K562 (cell line): ENCODE measurements around the gene MAP3K15. TPM values are rescaled to one million over a fixed set of nuclear protein-coding genes. Genes with fewer than 3 reads are reported as not detected.

Experiments
- ATAC-seq: fragments of 200-7000 bp; cut with Tn5 transposase; 3 replicates; pipeline ENCODE4 v1.9.1; 2020; ENCODE audit warnings: moderate library complexity
- BruUV-seq: library from RNA; stranded (reverse); fragments of 400-500 nt; replicated peaks from 2 replicates; lab custom pipeline; 2021; lab: Mats Ljungman, UMichigan
- CTCF ChIA-PET: fragments of 300-600 bp; formaldehyde crosslinking; extraction: SDS; loops from one replicate; lab custom pipeline; 2021; ENCODE audit warnings: low intra/inter-chr PET ratio; lab: Yijun Ruan, JAX
- POLR2A ChIA-PET: fragments of 300-600, 350-650 bp; sonication (Branson Sonifier 250); formaldehyde crosslinking; extraction: SDS; loops from one replicate; lab custom pipeline; 2021; ENCODE audit warnings: antibody characterized with exemption, inconsistent platforms; lab: Yijun Ruan, JAX
- DNase-seq, 4 experiments: peaks; one replicate each; pipeline versions ENCODE4 v3.0.0 to v3.0.0-alpha.2; 2011 to 2018; ENCODE audit warnings: low spot score in 3 of 4, mixed read lengths in 3 of 4; ENCODE audit errors: extremely low read depth in 1 of 4
- FAIRE-seq: peaks from 2 replicates; lab custom pipeline; 2011; peaks lifted over from hg19 to GRCh38; lab: Jason Lieb, UNC
- H2AFZ ChIP-seq: 2 replicates; pipeline ENCODE4 v1.6.0; 2011; ENCODE audit warnings: low read depth, low read length, control low read depth, inconsistent platforms
- H3K27ac ChIP-seq: fragments of 200-600 bp; 3 replicates; pipeline ENCODE4 v1.8.0; 2011; ENCODE audit warnings: low read depth, mild to moderate bottlenecking, control low read depth, inconsistent platforms, low read length, moderate library complexity, mixed read lengths; ENCODE audit errors: extremely low read depth
- H3K27me3 ChIP-seq, 2 experiments: fragments of 300-600 bp in 1 of 2; 2 replicates in 1 of 2; 3 replicates in 1 of 2; pipeline versions ENCODE4 v1.6.0 to v1.8.0; 2011; ENCODE audit warnings: inconsistent platforms in 2 of 2, low read length in 2 of 2, mild to moderate bottlenecking in 1 of 2, mixed read lengths in 1 of 2, moderate library complexity in 1 of 2; ENCODE audit not compliant: control insufficient read depth in 2 of 2, insufficient read depth in 2 of 2
- H3K36me3 ChIP-seq: fragments of 300-600 bp; 3 replicates; pipeline ENCODE4 v1.8.0; 2011; ENCODE audit warnings: mild to moderate bottlenecking, low read length, inconsistent platforms; ENCODE audit not compliant: control insufficient read depth, insufficient read depth
- H3K4me1 ChIP-seq, 2 experiments: fragments of 200-600 bp in 1 of 2; replicated peaks in 1 of 2; 2 replicates in 1 of 2; 3 replicates in 1 of 2; pipeline versions ENCODE4 v1.5.1 to v1.8.0; 2011; ENCODE audit warnings: inconsistent platforms in 2 of 2, low read length in 2 of 2, mild to moderate bottlenecking in 1 of 2, mixed read lengths in 1 of 2, moderate library complexity in 1 of 2; ENCODE audit not compliant: control insufficient read depth in 2 of 2, insufficient read depth in 2 of 2
- H3K4me2 ChIP-seq: 2 replicates; pipeline ENCODE4 v1.6.1; 2011; ENCODE audit warnings: low read length, control low read depth, inconsistent platforms, mixed read lengths; ENCODE audit not compliant: insufficient read depth
- H3K4me3 ChIP-seq: fragments of 200-600 bp; sonication (generic), shearing (Covaris generic); 2 replicates; pipeline ENCODE4 v1.5.1; 2016; ENCODE audit warnings: control low read depth, inconsistent platforms
- H3K79me2 ChIP-seq: fragments of 200-600 bp; 3 replicates; pipeline ENCODE4 v1.8.0; 2011; ENCODE audit warnings: low read length, inconsistent platforms; ENCODE audit not compliant: control insufficient read depth, insufficient read depth
- H3K9ac ChIP-seq, 2 experiments: 2 replicates each; pipeline versions ENCODE4 v1.6.0 to v1.6.1; 2011; ENCODE audit warnings: low read depth in 2 of 2, low read length in 2 of 2, control low read depth in 1 of 2, inconsistent platforms in 1 of 2, mild to moderate bottlenecking in 1 of 2, mixed read lengths in 1 of 2; ENCODE audit not compliant: insufficient read depth in 1 of 2
- H3K9me1 ChIP-seq: one replicate; pipeline ENCODE4 v1.6.0; 2011; ENCODE audit warnings: inconsistent platforms, mild to moderate bottlenecking, low read length, moderate library complexity; ENCODE audit not compliant: control insufficient read depth, insufficient read depth
- H3K9me3 ChIP-seq: replicated peaks from 2 replicates; pipeline ENCODE4 v1.5.1; 2011; ENCODE audit warnings: low read depth, low read length, inconsistent platforms; ENCODE audit not compliant: control insufficient read depth, insufficient read depth
- H4K20me1 ChIP-seq: replicated peaks from 2 replicates; pipeline ENCODE4 v1.6.1; 2011; ENCODE audit warnings: low read length, inconsistent platforms, mixed read lengths; ENCODE audit not compliant: control insufficient read depth, insufficient read depth
- COPS2 ChIP-seq: fragments of 450-650 bp; conservative IDR thresholded peaks from 2 replicates; pipeline ENCODE4 v1.6.1; 2016; ENCODE audit warnings: mild to moderate bottlenecking, moderate library complexity
- ELF2 ChIP-seq: fragments of 250-450 bp; sonication (Bioruptor Pico); IDR thresholded peaks from 2 replicates; pipeline ENCODE4 v1.5.0; 2021; ENCODE audit warnings: mild to moderate bottlenecking
- KDM4B ChIP-seq, 2 experiments: fragments of 450-650 bp in 1 of 2; sonication (generic) in 1 of 2; IDR thresholded peaks; 2 replicates each; pipeline ENCODE4 v1.6.1; 2016 to 2017; ENCODE audit warnings: borderline replicate concordance in 2 of 2, antibody characterized with exemption in 1 of 2, low read depth in 1 of 2, mild to moderate bottlenecking in 1 of 2
- PTRF ChIP-seq: fragments of 450-650 bp; IDR thresholded peaks from 2 replicates; pipeline ENCODE4 v1.6.1; 2016; ENCODE audit warnings: mild to moderate bottlenecking, missing genetic modification characterization, missing compliant biosample characterization
- TBL1XR1 ChIP-seq, 2 experiments: IDR thresholded peaks; 2 replicates each; pipeline ENCODE4 v1.6.1; 2012; ENCODE audit warnings: improper control_type of control experiment in 2 of 2, low read length in 2 of 2, mild to moderate bottlenecking in 1 of 2
- WGBS: fragments of 100-300 bp; shearing (Covaris generic); methylation state at CpG from one replicate; pipeline ENCODE4 v1.1.6; 2016; ENCODE audit warnings: low coverage, mixed read lengths; ENCODE audit not compliant: insufficient coverage; ENCODE audit errors: missing lambda C conversion rate; 5-methylcytosine and 5-hydroxymethylcytosine counted together
- in situ Hi-C: fragments of 300-500 bp; cut with MboI; formaldehyde crosslinking; loops from 4 replicates; pipeline ENCODE4 v1.15.0; 2018; ENCODE audit warnings: inconsistent platforms, mixed read lengths
- intact Hi-C: fragments of 100-400 bp; cut with micrococcal nuclease; formaldehyde crosslinking; loops from 2 replicates; pipeline ENCODE4 v1.14.2; 2022
- polyA plus RNA-seq, 8 experiments: library from polyadenylated mRNA; depleted of rRNA in 4 of 8; stranded (reverse) in 5 of 8; unstranded in 3 of 8; fragments of >200 nt; fragmentation: Nextera tagmentation in 2 of 8; fragmentation: Illumina TruSeq in 1 of 8; extraction: Ambion mirVana in 2 of 8; extraction: Trizol in 1 of 8; gene quantifications; 2 replicates each; pipeline versions ENCODE4 v1.2.1 to v1.2.3, GENCODE V29; 2011 to 2014; ENCODE audit warnings: inconsistent platforms in 1 of 8, missing spikeins in 1 of 8
- total RNA-seq, 7 experiments: library from RNA; depleted of rRNA in 6 of 7; stranded (reverse); fragments of >200 nt in 6 of 7; fragmentation: Illumina TruSeq in 2 of 7; extraction: Trizol in 2 of 7; gene quantifications; 2 replicates each; pipeline versions ENCODE4 v1.2.1 to v1.2.3, GENCODE V29; 2011 to 2021; ENCODE audit warnings: low replicate concordance in 1 of 7
- TF ChIP-seq, protein P1 (sequence below): fragments of 450-650 bp; IDR thresholded peaks from 2 replicates; pipeline ENCODE4 v1.6.1; 2016; ENCODE audit warnings: mild to moderate bottlenecking
- TF ChIP-seq, protein P2 (sequence below): sonication (generic); formaldehyde crosslinking; IDR thresholded peaks from 2 replicates; pipeline ENCODE4 v1.9.0; 2022; ENCODE audit warnings: mild to moderate bottlenecking, missing genetic modification reagents
- TF ChIP-seq, protein P3 (sequence below): fragments of 150-350 bp; conservative IDR thresholded peaks from 2 replicates; pipeline ENCODE4 v1.6.1; 2014; ENCODE audit warnings: low read length

The MAP3K15 gene
- total and polyA plus RNA-seq, 9 of the 15 experiments (the other 6 are each of a cell fraction or from before 2014, with no cell fraction given): 0.03 to 0.29 (median 0.14) TPM; not detected in 5

- Histone ChIP-seq H3K27me3 (peaks cover 0 to 41% of the 10 kb centered on the region in 2 experiments; a peak in 2 of 5 replicates), H3K9ac (no peak overlapping the region), H3K4me2 (no peak overlapping the region), H3K27ac (no peak overlapping the region), H3K79me2 (no peaks in the 10 kb centered on the region), H4K20me1 (no peaks in the 10 kb centered on the region; the same call in 1 of the 2 replicates), H3K36me3 (no peaks in the 10 kb centered on the region), H3K9me1 (no peaks in the 10 kb centered on the region)
- FAIRE-seq (no peak), ATAC-seq (no peak)
- POLR2A ChIA-PET: interaction anchor here (0.7 kb wide), 1 partner anchor 207 kb away, joined by 4 read pairs; no protein-coding TSS in a partner anchor
- intact Hi-C loops: loop anchor here (5.0 kb wide), 1 partner anchor 347 kb away; the partner anchor contains the start of gene SH3KBP1
- BruUV-seq: no TSS peak
- no peak for TF ChIP-seq ELF2 (CRISPR knock-in tag)
- no peak for TF ChIP-seq PTRF (tag)
- TF ChIP-seq COPS2: no peak
- TF ChIP-seq, protein P1, sequence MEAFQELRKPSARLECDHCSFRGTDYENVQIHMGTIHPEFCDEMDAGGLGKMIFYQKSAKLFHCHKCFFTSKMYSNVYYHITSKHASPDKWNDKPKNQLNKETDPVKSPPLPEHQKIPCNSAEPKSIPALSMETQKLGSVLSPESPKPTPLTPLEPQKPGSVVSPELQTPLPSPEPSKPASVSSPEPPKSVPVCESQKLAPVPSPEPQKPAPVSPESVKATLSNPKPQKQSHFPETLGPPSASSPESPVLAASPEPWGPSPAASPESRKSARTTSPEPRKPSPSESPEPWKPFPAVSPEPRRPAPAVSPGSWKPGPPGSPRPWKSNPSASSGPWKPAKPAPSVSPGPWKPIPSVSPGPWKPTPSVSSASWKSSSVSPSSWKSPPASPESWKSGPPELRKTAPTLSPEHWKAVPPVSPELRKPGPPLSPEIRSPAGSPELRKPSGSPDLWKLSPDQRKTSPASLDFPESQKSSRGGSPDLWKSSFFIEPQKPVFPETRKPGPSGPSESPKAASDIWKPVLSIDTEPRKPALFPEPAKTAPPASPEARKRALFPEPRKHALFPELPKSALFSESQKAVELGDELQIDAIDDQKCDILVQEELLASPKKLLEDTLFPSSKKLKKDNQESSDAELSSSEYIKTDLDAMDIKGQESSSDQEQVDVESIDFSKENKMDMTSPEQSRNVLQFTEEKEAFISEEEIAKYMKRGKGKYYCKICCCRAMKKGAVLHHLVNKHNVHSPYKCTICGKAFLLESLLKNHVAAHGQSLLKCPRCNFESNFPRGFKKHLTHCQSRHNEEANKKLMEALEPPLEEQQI: no peak
- no peak for TF ChIP-seq KDM4B (IDR thresholded peaks at IDR 0.05; ENCODE audit: borderline replicate concordance in 2 of 2, low read depth in 1 of 2)
- TF ChIP-seq, protein P2, sequence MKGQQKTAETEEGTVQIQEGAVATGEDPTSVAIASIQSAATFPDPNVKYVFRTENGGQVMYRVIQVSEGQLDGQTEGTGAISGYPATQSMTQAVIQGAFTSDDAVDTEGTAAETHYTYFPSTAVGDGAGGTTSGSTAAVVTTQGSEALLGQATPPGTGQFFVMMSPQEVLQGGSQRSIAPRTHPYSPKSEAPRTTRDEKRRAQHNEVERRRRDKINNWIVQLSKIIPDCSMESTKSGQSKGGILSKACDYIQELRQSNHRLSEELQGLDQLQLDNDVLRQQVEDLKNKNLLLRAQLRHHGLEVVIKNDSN (CRISPR knock-in tag): no peak
- no peak for TF ChIP-seq TBL1XR1 (IDR thresholded peaks at IDR 0.05; ENCODE audit: low read length in 2 of 2)
- TF ChIP-seq, protein P3, sequence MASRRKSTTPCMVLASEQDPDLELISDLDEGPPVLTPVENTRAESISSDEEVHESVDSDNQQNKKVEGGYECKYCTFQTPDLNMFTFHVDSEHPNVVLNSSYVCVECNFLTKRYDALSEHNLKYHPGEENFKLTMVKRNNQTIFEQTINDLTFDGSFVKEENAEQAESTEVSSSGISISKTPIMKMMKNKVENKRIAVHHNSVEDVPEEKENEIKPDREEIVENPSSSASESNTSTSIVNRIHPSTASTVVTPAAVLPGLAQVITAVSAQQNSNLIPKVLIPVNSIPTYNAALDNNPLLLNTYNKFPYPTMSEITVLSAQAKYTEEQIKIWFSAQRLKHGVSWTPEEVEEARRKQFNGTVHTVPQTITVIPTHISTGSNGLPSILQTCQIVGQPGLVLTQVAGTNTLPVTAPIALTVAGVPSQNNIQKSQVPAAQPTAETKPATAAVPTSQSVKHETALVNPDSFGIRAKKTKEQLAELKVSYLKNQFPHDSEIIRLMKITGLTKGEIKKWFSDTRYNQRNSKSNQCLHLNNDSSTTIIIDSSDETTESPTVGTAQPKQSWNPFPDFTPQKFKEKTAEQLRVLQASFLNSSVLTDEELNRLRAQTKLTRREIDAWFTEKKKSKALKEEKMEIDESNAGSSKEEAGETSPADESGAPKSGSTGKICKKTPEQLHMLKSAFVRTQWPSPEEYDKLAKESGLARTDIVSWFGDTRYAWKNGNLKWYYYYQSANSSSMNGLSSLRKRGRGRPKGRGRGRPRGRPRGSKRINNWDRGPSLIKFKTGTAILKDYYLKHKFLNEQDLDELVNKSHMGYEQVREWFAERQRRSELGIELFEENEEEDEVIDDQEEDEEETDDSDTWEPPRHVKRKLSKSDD: no peak
- TF ChIP-seq, all 486 proteins: peak for 0
- CTCF ChIA-PET: no interaction called here
- no peak overlapping the region for H2AFZ ChIP-seq
- DNase-seq: no peak
- 0% methylated on average over 3 of the region's 3 CpGs for WGBS
- in situ Hi-C loops: no loop called here
- no peak overlapping the region for H3K4me3 ChIP-seq
- no peaks in the 10 kb centered on the region for H3K9me3 ChIP-seq
- no peaks in the 10 kb centered on the region for H3K4me1 ChIP-seq
Measured at GRCh38 chrX:19540076-19540475, 24.8 kb upstream of the MAP3K15 start.
